Measurements from ENCODE around the gene LYPD6B.

Gene LYPD6B

GRCh38 chr2:149205143-149205542, 166.6 kb downstream of the LYPD6B start:
- TF ChIP-seq CTCF (IDR thresholded peaks at IDR 0.05; ENCODE audit: unreplicated experiment in 3 of 3) = no peak
- no peak overlapping the region for H3K27ac Mint-ChIP-seq
- H3K9me3 Mint-ChIP-seq = no peaks in the 10 kb centered on the region
- H3K4me1 Mint-ChIP-seq = no peaks in the 10 kb centered on the region
- H3K4me3 Mint-ChIP-seq = no peak overlapping the region
- no peaks in the 10 kb centered on the region for H3K36me3 Mint-ChIP-seq (ENCODE audit: low read depth)
- no peaks in the 10 kb centered on the region for H3K27me3 Mint-ChIP-seq (ENCODE audit: low read depth)

GRCh38 chr2:149213764-149214493, 175.4 kb downstream of the LYPD6B start:
- H3K27ac Mint-ChIP-seq = no peak overlapping the region
- no peaks in the 10 kb centered on the region for H3K4me1 Mint-ChIP-seq
- no peak overlapping the region for H3K4me3 Mint-ChIP-seq
- H3K36me3 Mint-ChIP-seq (ENCODE audit: low read depth) = peaks cover 9% of the 10 kb centered on the region
- no peaks in the 10 kb centered on the region for H3K9me3 Mint-ChIP-seq
- TF ChIP-seq CTCF (IDR thresholded peaks at IDR 0.05; ENCODE audit: unreplicated experiment in 3 of 3) = no peak
- peaks cover 5% of the 10 kb centered on the region for H3K27me3 Mint-ChIP-seq (ENCODE audit: low read depth)

DNA sequence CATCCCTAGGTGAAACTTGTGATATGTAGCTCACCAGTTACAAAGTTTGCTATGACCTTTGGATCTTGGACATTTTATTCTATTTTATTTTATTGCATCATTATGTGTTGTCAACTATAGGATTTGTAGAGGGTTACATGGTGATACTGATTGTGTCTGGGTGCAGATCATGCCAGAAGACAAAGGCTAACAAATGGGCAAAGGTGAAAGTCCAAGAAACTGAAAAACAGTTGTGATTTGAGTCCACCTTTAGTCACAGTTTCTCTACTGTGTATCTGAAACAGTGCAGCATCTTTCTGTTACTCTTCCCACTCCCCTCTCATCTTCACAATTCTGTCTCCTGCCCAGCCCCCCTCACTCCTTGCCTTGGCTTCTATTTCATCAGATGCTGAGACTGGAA, 180.0 kb downstream of the LYPD6B start:
- Mint-ChIP-seq H3K27me3 (ENCODE audit: low read depth) (peaks cover 19% of the 10 kb centered on the region), H3K9me3 (no peaks in the 10 kb centered on the region), H3K4me3 (no peak overlapping the region), H3K4me1 (peaks cover 11% of the 10 kb centered on the region), H3K36me3 (ENCODE audit: low read depth) (no peaks in the 10 kb centered on the region), H3K27ac (no peak overlapping the region)
- TF ChIP-seq CTCF (IDR thresholded peaks at IDR 0.05; ENCODE audit: unreplicated experiment in 3 of 3) = no peak

GRCh38 chr2:149219856-149220255, 181.4 kb downstream of the LYPD6B start:
- Mint-ChIP-seq H3K4me1 (peaks cover 17% of the 10 kb centered on the region), H3K36me3 (ENCODE audit: low read depth) (no peaks in the 10 kb centered on the region), H3K4me3 (no peak overlapping the region), H3K27ac (no peak overlapping the region), H3K9me3 (no peaks in the 10 kb centered on the region), H3K27me3 (ENCODE audit: low read depth) (peaks cover 23% of the 10 kb centered on the region)
- no peak for TF ChIP-seq CTCF (IDR thresholded peaks at IDR 0.05; ENCODE audit: unreplicated experiment in 3 of 3)

GRCh38 chr2:149221002-149221401, 182.5 kb downstream of the LYPD6B start:
- Mint-ChIP-seq H3K4me3 (no peak overlapping the region), H3K27me3 (ENCODE audit: low read depth) (peaks cover 23% of the 10 kb centered on the region)

More at GRCh38 chr2:149221002-149221401, 182.5 kb downstream of the LYPD6B start:
- no peaks in the 10 kb centered on the region for H3K9me3 Mint-ChIP-seq
- no peak for TF ChIP-seq CTCF (IDR thresholded peaks at IDR 0.05; ENCODE audit: unreplicated experiment in 3 of 3)
- peaks cover 24% of the 10 kb centered on the region for H3K4me1 Mint-ChIP-seq
- no peak overlapping the region for H3K27ac Mint-ChIP-seq
- H3K36me3 Mint-ChIP-seq (ENCODE audit: low read depth) = no peaks in the 10 kb centered on the region
